LNCaP clone FGC (cell line): ENCODE measurements around the gene BOD1.
A peak's percentile ranks its signal among the peaks of the same experiment; 100 is the strongest.

Source experiments
- DNase-seq: peaks from one replicate; pipeline ENCODE4 v3.0.0-alpha.2; 2011; ENCODE audit warnings: low read depth
- H3K4me3 ChIP-seq: 2 replicates; pipeline ENCODE4 v1.5.1; 2011; ENCODE audit warnings: mild to moderate bottlenecking, low read depth, low read length, control low read depth
- TF ChIP-seq, protein P1 (sequence below): IDR thresholded peaks from 2 replicates; pipeline ENCODE4 v1.5.1; 2012; ENCODE audit warnings: mild to moderate bottlenecking; ENCODE audit not compliant: control insufficient read depth, insufficient read depth; ENCODE audit errors: extremely low read depth

The BOD1 gene

DNA sequence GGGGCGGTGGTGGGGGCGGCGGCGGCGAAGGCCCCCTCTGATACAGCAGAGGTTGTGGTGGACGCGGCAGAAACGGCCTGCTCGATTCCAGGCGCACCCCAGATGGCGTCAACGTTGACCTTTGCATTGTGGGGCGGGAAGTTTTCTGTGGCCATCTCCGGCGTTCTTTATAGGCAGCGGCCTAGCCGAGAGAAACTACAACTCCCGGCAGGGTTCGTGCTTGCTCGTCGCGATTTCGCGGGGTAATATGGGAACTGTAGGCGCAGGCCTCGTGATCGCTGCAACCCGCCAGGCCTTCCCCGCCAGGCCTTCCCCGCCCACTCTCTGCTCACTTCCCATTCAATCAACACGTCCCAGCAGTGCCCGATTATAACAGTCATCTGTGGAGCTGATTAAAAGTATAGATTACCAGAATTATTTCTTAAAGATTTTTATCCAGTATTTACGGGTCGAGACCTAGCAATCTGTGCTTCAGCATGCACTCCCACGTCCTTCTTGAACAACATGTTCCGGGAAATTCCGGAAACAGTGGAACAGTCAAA lies at the start of gene BOD1:
BOD1 (minus strand) TSS at position 74 of the 542 bp plus-strand sequence. CDS start 214 bp downstream, outside the sequence.
- H3K4me3 ChIP-seq = peak within 1 kb of the TSS; percentile 81
- DNase-seq = peak; percentile 95
- TF ChIP-seq, protein P1, sequence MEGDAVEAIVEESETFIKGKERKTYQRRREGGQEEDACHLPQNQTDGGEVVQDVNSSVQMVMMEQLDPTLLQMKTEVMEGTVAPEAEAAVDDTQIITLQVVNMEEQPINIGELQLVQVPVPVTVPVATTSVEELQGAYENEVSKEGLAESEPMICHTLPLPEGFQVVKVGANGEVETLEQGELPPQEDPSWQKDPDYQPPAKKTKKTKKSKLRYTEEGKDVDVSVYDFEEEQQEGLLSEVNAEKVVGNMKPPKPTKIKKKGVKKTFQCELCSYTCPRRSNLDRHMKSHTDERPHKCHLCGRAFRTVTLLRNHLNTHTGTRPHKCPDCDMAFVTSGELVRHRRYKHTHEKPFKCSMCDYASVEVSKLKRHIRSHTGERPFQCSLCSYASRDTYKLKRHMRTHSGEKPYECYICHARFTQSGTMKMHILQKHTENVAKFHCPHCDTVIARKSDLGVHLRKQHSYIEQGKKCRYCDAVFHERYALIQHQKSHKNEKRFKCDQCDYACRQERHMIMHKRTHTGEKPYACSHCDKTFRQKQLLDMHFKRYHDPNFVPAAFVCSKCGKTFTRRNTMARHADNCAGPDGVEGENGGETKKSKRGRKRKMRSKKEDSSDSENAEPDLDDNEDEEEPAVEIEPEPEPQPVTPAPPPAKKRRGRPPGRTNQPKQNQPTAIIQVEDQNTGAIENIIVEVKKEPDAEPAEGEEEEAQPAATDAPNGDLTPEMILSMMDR = no peak

DNA sequence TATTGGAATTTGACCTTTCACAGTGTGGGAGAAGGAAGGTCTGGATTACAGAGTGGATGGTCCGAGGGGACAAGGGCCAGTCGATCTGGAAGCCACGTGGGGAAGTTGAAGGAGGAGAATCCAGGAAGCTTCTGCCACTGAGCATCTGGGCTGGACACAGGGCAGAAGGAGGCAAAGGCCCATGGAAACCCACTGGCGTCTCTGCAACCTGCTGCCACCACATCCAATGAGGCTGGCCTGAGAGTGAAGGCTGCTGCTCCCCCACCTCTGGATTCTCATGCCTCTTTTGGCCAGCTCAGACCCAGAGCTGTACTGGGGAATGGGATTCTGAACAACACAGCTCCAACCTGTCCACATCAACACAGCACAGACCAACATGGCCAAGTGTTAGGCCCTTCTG lies 48.9 kb upstream of the BOD1 start:
- no peak overlapping the region for H3K4me3 ChIP-seq
- TF ChIP-seq, protein P1 = no peak
- no peak for DNase-seq

GRCh38 chr5:173664154-173664526 lies 47.7 kb upstream of the BOD1 start:
- TF ChIP-seq, protein P1 = no peak
- H3K4me3 ChIP-seq = no peak overlapping the region
- DNase-seq = no peak

GRCh38 chr5:173663352-173664153 lies 47.1 kb upstream of the BOD1 start:
- no peak overlapping the region for H3K4me3 ChIP-seq
- no peak for DNase-seq
- TF ChIP-seq, protein P1 = no peak

DNA sequence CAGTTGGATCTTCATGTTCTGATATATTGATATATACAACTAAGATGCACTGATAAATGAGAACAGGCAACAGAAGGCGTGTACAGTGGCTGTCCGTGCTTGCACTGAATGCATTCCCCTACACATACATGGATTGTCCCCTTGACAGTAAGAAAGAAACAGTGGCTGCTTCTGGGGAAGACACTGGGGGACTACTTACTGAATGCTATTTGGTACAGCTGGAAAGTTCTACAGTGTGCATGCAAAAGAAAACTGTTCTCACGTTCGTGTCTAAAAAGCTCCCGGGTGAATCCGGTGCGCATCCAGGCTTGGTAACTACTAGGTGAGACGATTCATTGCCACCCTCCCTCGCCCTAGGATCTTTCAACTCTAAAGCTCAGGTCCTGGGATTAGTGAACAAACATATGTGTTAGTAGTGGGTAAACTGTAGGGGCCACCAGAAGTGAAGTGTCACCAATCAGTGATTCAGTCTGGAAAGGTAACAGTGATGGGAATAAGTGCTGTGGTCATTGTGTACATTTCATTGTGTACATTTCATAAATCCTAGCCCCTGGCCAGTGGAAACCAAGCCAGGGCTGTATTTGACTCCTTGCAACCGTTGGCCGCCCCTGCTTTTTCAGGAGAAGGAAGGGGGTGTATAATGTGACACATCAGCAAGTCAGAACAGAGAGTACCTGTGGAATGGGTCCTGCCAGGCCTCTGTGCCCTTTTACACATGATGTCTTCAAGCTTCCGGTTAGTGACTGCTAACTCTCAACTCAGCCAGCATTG lies 46.3 kb upstream of the BOD1 start:
- no peak overlapping the region for H3K4me3 ChIP-seq
- TF ChIP-seq, protein P1 = no peak
- DNase-seq = peak; percentile 15

DNA sequence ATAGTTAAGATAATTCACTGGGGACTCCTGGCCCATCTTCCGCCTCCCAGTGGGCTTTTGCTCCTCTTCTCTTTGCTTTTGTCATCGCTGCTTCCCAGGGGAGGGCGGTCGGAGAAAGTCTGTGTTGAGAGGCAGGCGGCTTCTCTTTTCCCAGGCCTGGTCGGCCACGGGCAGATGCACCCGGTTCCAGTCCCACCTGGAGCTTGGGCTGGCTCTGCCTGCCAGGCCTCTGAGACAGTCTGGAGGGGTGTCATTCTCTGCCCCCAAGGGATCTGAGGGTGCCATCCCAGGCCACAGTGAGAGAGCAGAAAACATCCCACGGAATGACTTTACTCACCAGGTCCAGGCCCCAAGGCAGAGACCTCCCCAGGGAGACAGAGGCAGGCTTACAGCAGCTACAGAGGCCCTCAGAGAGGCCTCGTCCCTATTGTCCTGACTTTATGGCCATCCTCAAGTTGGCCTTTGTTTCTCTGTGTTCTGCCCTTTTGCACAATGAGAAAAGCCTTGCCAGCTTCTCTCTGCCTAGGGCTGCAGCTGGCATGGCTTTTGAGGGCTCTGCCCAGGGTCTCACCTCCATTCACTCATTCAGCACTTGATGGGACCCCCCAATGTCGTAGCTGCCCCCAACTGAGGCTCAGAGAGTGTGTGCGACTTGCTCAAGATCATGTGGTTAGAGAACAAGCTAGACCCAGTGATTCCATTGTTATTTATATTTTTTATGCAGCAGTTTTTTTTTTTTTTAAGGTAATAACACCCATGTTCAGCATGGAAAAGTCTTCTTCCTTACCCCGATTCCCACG lies 44.2 kb upstream of the BOD1 start:
- H3K4me3 ChIP-seq = no peak overlapping the region
- no peak for DNase-seq
- TF ChIP-seq, protein P1 = no peak
